Panc1 (cell line): ENCODE data around the gene PHLPP1. TPM values are rescaled to one million over a fixed set of nuclear protein-coding genes. Genes with fewer than 3 reads are reported as not detected.

Experiments
- ATAC-seq: fragments of 200-7000 bp; cut with Tn5 transposase; 2 replicates; pipeline ENCODE4 v1.9.1; 2020; ENCODE audit warnings: mild to moderate bottlenecking, moderate library complexity
- BruUV-seq: library from RNA; stranded (reverse); fragments of 400-500 nt; replicated peaks from 2 replicates; lab custom pipeline; 2021; lab: Mats Ljungman, UMichigan
- CTCF ChIA-PET: fragments of 300-600 bp; sonication (Branson Sonifier 250); formaldehyde crosslinking; loops from one replicate; lab custom pipeline; 2022; ENCODE audit warnings: antibody characterized with exemption; lab: Charles Lee
- POLR2A ChIA-PET: fragments of 300-600 bp; sonication (Branson Sonifier 250); formaldehyde crosslinking; loops from one replicate; lab custom pipeline; 2022; ENCODE audit warnings: antibody characterized with exemption; lab: Charles Lee
- DNase-seq: peaks from one replicate; pipeline ENCODE4 v3.0.0-alpha.2; 2010; ENCODE audit warnings: low read depth, low spot score
- H3K27ac ChIP-seq: 2 replicates; pipeline ENCODE4 v1.5.1; 2011; ENCODE audit warnings: mild to moderate bottlenecking, low read length, inconsistent platforms
- H3K27me3 ChIP-seq: fragments of 200-500 bp; sonication (Bioruptor generic); 2 replicates; pipeline ENCODE4 v1.6.0; 2014; ENCODE audit warnings: low read length, inconsistent platforms; ENCODE audit not compliant: control insufficient read depth, insufficient read depth
- H3K36me3 ChIP-seq: fragments of 200-500 bp; sonication (Bioruptor generic); 2 replicates; pipeline ENCODE4 v1.5.1; 2014; ENCODE audit warnings: inconsistent platforms, mild to moderate bottlenecking, low read length, moderate library complexity; ENCODE audit not compliant: control insufficient read depth, insufficient read depth
- H3K4me1 ChIP-seq: 2 replicates; pipeline ENCODE4 v1.5.1; 2011; ENCODE audit warnings: inconsistent platforms, mild to moderate bottlenecking, low read length, moderate library complexity; ENCODE audit not compliant: control insufficient read depth, insufficient read depth
- H3K4me3 ChIP-seq, 2 experiments: 2 replicates each; pipeline ENCODE4 v1.5.1; 2011 to 2012; ENCODE audit warnings: low read depth in 2 of 2, low read length in 2 of 2, mild to moderate bottlenecking in 2 of 2, inconsistent platforms in 1 of 2, moderate library complexity in 1 of 2
- H3K9me3 ChIP-seq: fragments of 200-500 bp; sonication (Bioruptor generic); 2 replicates; pipeline ENCODE4 v1.5.1; 2014; ENCODE audit warnings: low read depth, mild to moderate bottlenecking, inconsistent platforms, low read length, moderate library complexity; ENCODE audit not compliant: control insufficient read depth, insufficient read depth
- CTCF ChIP-seq: fragments of 450-650 bp; IDR thresholded peaks from 2 replicates; pipeline ENCODE4 v1.5.1; 2017; ENCODE audit warnings: mild to moderate bottlenecking
- POLR2AphosphoS5 ChIP-seq: IDR thresholded peaks from 2 replicates; pipeline ENCODE4 v1.6.1; 2012; ENCODE audit warnings: mild to moderate bottlenecking, low read depth, low read length, moderate library complexity
- REST ChIP-seq, 2 experiments: IDR thresholded peaks; 2 replicates each; pipeline ENCODE4 v1.6.1; 2011 to 2012; ENCODE audit warnings: low read depth in 2 of 2, control low read depth in 1 of 2, low read length in 1 of 2, mild to moderate bottlenecking in 1 of 2, moderate library complexity in 1 of 2; ENCODE audit not compliant: insufficient read depth in 1 of 2
- SIN3A ChIP-seq: IDR thresholded peaks from 2 replicates; pipeline ENCODE4 v1.6.1; 2012; ENCODE audit warnings: low read depth, mild to moderate bottlenecking, low read length, moderate library complexity, borderline replicate concordance; ENCODE audit not compliant: insufficient read depth
- TCF7L2 ChIP-seq: IDR thresholded peaks from 2 replicates; pipeline ENCODE4 v1.6.1; 2011; ENCODE audit warnings: mild to moderate bottlenecking, low read depth, low read length, inconsistent platforms
- in situ Hi-C: cut with HindIII; loops from 2 replicates; pipeline ENCODE4 v1.10.0; 2016; ENCODE audit warnings: low sequenced_read_pairs, low pct_unique_long_range_greater_than_20kb
- intact Hi-C: fragments of 100-400 bp; cut with micrococcal nuclease; formaldehyde crosslinking; loops from one replicate; pipeline ENCODE4 v1.10.0; 2022; ENCODE audit not compliant: unreplicated experiment
- total RNA-seq: library from RNA; stranded (reverse); gene quantifications from one replicate; pipeline ENCODE4 v1.2.1, GENCODE V29; 2021; ENCODE audit not compliant: unreplicated experiment

The PHLPP1 gene
- total RNA-seq, 1 experiment from 2014 or later, result 6.3 TPM

GRCh38 chr18:62788876-62789275 is 73.5 kb downstream of the PHLPP1 start:
- intact Hi-C loops, result no loop called here
- no peaks in the 10 kb centered on the region for H3K36me3 ChIP-seq
- TF ChIP-seq POLR2AphosphoS5 (no peak), TCF7L2 (no peak), REST (IDR thresholded peaks at IDR 0.05; ENCODE audit: insufficient read depth in 1 of 2, low read depth in 2 of 2, low read length in 1 of 2) (no peak), CTCF (no peak), SIN3A (no peak)
- H3K9me3 ChIP-seq, result no peaks in the 10 kb centered on the region
- H3K27me3 ChIP-seq, result no peaks in the 10 kb centered on the region
- in situ Hi-C loops, result no loop called here
- H3K4me1 ChIP-seq, result no peaks in the 10 kb centered on the region
- CTCF ChIA-PET, result interaction anchor here (0.6 kb wide), 1 partner anchor 85 kb away, joined by 3 read pairs; no protein-coding TSS in a partner anchor
- no peak overlapping the region for H3K4me3 ChIP-seq
- POLR2A ChIA-PET, result no interaction called here
- ATAC-seq (no peak), DNase-seq (no peak)
- H3K27ac ChIP-seq, result no peak overlapping the region
- BruUV-seq, result no TSS peak

GRCh38 chr18:62790871-62791772 is 75.8 kb downstream of the PHLPP1 start:
- ChIA-PET CTCF (no interaction called here), POLR2A (no interaction called here)
- in situ Hi-C loops (no loop called here), intact Hi-C loops (no loop called here)
- TF ChIP-seq TCF7L2, result no peak
- no peak for TF ChIP-seq SIN3A
- TF ChIP-seq CTCF, result no peak
- no peak for TF ChIP-seq REST (IDR thresholded peaks at IDR 0.05; ENCODE audit: insufficient read depth in 1 of 2, low read depth in 2 of 2, low read length in 1 of 2)
- TF ChIP-seq POLR2AphosphoS5, result no peak
- ATAC-seq (no peak), DNase-seq (no peak)
- H3K27me3 ChIP-seq, result no peaks in the 10 kb centered on the region
- no peak overlapping the region for H3K27ac ChIP-seq
- H3K36me3 ChIP-seq, result no peaks in the 10 kb centered on the region
- no peaks in the 10 kb centered on the region for H3K9me3 ChIP-seq
- no peak overlapping the region for H3K4me3 ChIP-seq
- H3K4me1 ChIP-seq, result no peaks in the 10 kb centered on the region
- BruUV-seq, result no TSS peak
